ENCODE data around the gene BICRA.

The BICRA gene

DNA sequence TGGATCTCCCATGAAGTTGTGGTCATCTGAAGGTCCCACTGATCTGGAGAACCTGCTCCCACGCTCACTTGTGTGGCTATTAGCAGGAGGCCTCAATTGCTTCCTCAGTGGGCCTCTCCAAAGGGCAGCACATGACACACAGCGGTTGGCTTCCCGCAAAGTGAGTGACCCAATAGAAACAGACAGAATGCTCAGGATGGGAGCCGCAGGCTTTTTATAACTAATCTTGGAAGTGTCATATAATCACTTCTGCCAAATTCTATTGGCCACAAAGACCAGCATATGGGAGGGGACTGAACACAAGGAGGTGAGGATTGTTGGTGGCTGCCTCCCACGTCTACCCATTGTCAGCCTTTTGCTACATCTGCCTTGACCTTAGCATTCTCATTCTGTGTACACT is 82.2 kb downstream of the BICRA start:
- Histone ChIP-seq H3K4me1 (ENCODE audit: control insufficient read depth, insufficient read depth, low read length) (no peaks in the 10 kb centered on the region), H3K4me3 (ENCODE audit: low read depth, low read length) (no peak overlapping the region), H3K9me3 (ENCODE audit: control insufficient read depth, insufficient read depth, low read length) (no peaks in the 10 kb centered on the region), H3K36me3 (ENCODE audit: control insufficient read depth, insufficient read depth, low read length) (peaks cover 14% of the 10 kb centered on the region), H3K9ac (ENCODE audit: low read depth, low read length) (no peak overlapping the region), H3K27me3 (ENCODE audit: control insufficient read depth, insufficient read depth, low read length) (no peaks in the 10 kb centered on the region)

GRCh38 chr19:47691782-47692181 is 82.8 kb downstream of the BICRA start:
- peaks cover 14% of the 10 kb centered on the region for H3K36me3 ChIP-seq (ENCODE audit: control insufficient read depth, insufficient read depth, low read length)

GRCh38 chr19:47693489-47693888 is 84.6 kb downstream of the BICRA start:
- Histone ChIP-seq H3K27me3 (ENCODE audit: control insufficient read depth, insufficient read depth, low read length) (no peaks in the 10 kb centered on the region), H3K9me3 (ENCODE audit: control insufficient read depth, insufficient read depth, low read length) (no peaks in the 10 kb centered on the region), H3K9ac (ENCODE audit: low read depth, low read length) (no peak overlapping the region), H3K4me1 (ENCODE audit: control insufficient read depth, insufficient read depth, low read length) (peaks cover 2% of the 10 kb centered on the region), H3K36me3 (ENCODE audit: control insufficient read depth, insufficient read depth, low read length) (peaks cover 16% of the 10 kb centered on the region), H3K4me3 (ENCODE audit: low read depth, low read length) (no peak overlapping the region)

More at GRCh38 chr19:47691782-47692181, 82.8 kb downstream of the BICRA start:
- Histone ChIP-seq H3K27me3 (ENCODE audit: control insufficient read depth, insufficient read depth, low read length) (no peaks in the 10 kb centered on the region), H3K9me3 (ENCODE audit: control insufficient read depth, insufficient read depth, low read length) (no peaks in the 10 kb centered on the region), H3K9ac (ENCODE audit: low read depth, low read length) (no peak overlapping the region), H3K4me3 (ENCODE audit: low read depth, low read length) (no peak overlapping the region), H3K4me1 (ENCODE audit: control insufficient read depth, insufficient read depth, low read length) (no peaks in the 10 kb centered on the region)

DNA sequence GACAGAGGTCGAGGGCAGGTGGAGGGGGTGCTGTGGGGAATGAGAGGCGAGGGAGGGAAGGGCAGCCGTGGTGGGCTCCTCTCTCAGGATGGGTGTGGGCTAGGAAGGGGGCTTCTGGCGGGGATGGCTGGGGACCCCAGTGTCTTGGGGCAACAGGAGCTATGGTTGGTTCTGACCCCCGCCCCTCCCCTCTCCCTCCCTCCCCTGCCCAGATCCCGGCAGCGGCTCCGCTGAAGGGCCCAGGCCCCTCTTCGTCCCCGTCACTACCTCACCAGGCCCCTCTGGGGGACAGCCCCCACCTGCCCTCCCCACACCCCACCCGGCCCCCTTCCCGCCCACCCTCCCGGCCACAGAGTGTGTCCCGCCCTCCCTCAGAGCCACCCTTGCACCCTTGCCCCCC is 85.0 kb downstream of the BICRA start:
- H3K4me1 ChIP-seq (ENCODE audit: control insufficient read depth, insufficient read depth, low read length): peaks cover 3% of the 10 kb centered on the region
- H3K27me3 ChIP-seq (ENCODE audit: control insufficient read depth, insufficient read depth, low read length): no peaks in the 10 kb centered on the region
- H3K36me3 ChIP-seq (ENCODE audit: control insufficient read depth, insufficient read depth, low read length): peaks cover 20% of the 10 kb centered on the region
- H3K4me3 ChIP-seq (ENCODE audit: low read depth, low read length): no peak overlapping the region
- H3K9me3 ChIP-seq (ENCODE audit: control insufficient read depth, insufficient read depth, low read length): no peaks in the 10 kb centered on the region
- H3K9ac ChIP-seq (ENCODE audit: low read depth, low read length): no peak overlapping the region

GRCh38 chr19:47694466-47695273 is 85.7 kb downstream of the BICRA start:
- Histone ChIP-seq H3K4me1 (ENCODE audit: control insufficient read depth, insufficient read depth, low read length) (peaks cover 7% of the 10 kb centered on the region), H3K36me3 (ENCODE audit: control insufficient read depth, insufficient read depth, low read length) (peaks cover 26% of the 10 kb centered on the region), H3K27me3 (ENCODE audit: control insufficient read depth, insufficient read depth, low read length) (no peaks in the 10 kb centered on the region), H3K4me3 (ENCODE audit: low read depth, low read length) (no peak overlapping the region), H3K9ac (ENCODE audit: low read depth, low read length) (no peak overlapping the region), H3K9me3 (ENCODE audit: control insufficient read depth, insufficient read depth, low read length) (no peaks in the 10 kb centered on the region)

DNA sequence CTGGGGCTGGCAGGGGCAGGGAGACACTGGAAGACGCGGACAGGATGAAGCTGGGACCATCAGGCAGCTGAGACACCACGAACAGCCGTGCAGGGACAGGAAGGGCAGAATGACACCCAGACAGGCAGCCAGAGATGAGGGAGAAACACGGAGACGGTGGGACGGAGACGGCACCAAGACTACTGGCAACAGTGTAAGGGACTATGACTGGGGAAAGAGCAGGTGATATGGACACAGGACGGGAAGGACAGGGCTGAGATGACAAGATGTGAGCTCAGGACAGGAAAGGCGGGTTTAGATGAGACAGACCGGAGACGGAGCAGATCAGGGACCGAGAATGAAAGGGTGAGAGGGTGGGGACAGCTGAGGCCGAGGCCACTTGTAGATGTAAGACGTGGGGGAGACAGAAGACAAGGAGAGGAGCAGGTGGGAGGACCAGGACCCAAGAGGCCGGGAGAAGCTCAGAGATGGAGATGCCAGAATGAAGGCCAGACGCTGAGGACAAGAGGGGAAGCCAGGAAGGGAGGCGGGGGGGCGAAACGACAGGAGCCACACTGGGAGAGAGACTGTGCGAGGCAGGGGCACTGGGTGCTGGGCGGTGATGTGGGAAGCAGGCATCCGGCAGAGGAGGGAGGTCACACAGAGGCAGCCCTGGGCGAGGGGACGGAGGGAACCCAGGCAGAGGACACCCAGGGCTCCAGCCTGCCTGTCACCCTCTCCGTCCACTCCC is 86.8 kb downstream of the BICRA start:
- peaks cover 7% of the 10 kb centered on the region for H3K4me1 ChIP-seq (ENCODE audit: control insufficient read depth, insufficient read depth, low read length)
- peaks cover 22% of the 10 kb centered on the region for H3K36me3 ChIP-seq (ENCODE audit: control insufficient read depth, insufficient read depth, low read length)
- H3K9ac ChIP-seq (ENCODE audit: low read depth, low read length): no peak overlapping the region
- H3K9me3 ChIP-seq (ENCODE audit: control insufficient read depth, insufficient read depth, low read length): no peaks in the 10 kb centered on the region
- no peaks in the 10 kb centered on the region for H3K27me3 ChIP-seq (ENCODE audit: control insufficient read depth, insufficient read depth, low read length)
- H3K4me3 ChIP-seq (ENCODE audit: low read depth, low read length): no peak overlapping the region

DNA sequence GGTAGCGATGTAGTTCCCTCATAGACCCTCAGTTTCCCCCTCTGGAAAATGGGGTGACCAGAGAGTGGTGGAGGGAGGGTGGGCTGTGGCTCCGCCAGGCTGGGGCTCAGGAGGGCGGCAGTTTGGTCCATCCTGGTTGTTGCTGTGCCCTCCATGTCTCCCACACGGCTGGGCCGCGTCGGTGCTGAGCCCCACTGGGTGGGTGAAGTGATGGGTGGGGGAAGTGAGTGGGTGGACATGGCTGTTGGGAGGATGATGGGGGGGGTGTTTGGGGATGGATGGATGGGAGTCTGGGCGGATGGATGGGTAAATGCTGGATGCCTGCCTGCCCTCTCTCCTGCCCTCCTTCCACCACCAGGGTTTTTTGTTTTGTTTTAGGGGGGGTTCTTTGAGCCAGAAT is 87.7 kb downstream of the BICRA start:
- Histone ChIP-seq H3K9me3 (ENCODE audit: control insufficient read depth, insufficient read depth, low read length) (no peaks in the 10 kb centered on the region), H3K4me3 (ENCODE audit: low read depth, low read length) (no peak overlapping the region), H3K4me1 (ENCODE audit: control insufficient read depth, insufficient read depth, low read length) (peaks cover 7% of the 10 kb centered on the region), H3K9ac (ENCODE audit: low read depth, low read length) (no peak overlapping the region), H3K27me3 (ENCODE audit: control insufficient read depth, insufficient read depth, low read length) (no peaks in the 10 kb centered on the region), H3K36me3 (ENCODE audit: control insufficient read depth, insufficient read depth, low read length) (peaks cover 26% of the 10 kb centered on the region)

DNA sequence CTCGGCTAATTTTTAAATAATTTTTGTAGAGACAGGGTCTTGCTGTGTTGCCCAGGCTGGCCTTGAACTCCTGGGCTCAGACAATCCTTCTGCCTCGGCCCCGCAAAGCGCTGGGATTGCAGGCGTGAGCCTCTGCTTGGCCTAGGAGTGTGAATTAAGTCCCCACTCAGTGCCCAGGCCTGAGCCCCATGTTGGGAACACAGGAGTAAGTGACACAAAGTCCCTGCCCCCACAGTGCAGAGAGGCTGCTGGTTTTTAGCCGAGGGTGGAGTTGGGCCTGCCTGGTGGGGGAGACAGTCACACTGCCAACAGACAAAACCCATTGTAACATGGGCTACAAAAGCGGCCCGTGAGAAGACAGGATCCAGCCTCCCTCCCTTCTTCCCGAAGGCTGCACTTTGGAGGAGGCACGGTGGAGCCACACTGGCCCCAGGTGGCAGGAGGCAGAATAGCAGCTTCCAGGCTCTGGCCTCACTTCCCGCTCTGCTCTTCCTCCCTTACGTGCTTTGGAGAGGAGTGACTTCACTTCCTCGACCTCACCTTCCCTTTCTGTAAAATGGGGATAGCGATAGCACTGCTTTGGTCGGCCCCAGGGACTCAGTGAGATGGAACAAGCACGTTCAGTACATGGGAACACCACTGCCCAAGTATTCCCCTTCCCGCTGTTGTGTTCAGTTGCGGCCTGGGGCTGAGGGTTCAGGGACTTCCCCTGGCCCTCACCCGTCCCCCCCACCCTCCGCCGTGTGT is 89.1 kb downstream of the BICRA start:
- Histone ChIP-seq H3K4me3 (ENCODE audit: low read depth, low read length) (no peak overlapping the region), H3K9ac (ENCODE audit: low read depth, low read length) (no peak overlapping the region), H3K27me3 (ENCODE audit: control insufficient read depth, insufficient read depth, low read length) (no peaks in the 10 kb centered on the region), H3K4me1 (ENCODE audit: control insufficient read depth, insufficient read depth, low read length) (peaks cover 7% of the 10 kb centered on the region), H3K36me3 (ENCODE audit: control insufficient read depth, insufficient read depth, low read length) (peaks cover 32% of the 10 kb centered on the region), H3K9me3 (ENCODE audit: control insufficient read depth, insufficient read depth, low read length) (no peaks in the 10 kb centered on the region)

DNA sequence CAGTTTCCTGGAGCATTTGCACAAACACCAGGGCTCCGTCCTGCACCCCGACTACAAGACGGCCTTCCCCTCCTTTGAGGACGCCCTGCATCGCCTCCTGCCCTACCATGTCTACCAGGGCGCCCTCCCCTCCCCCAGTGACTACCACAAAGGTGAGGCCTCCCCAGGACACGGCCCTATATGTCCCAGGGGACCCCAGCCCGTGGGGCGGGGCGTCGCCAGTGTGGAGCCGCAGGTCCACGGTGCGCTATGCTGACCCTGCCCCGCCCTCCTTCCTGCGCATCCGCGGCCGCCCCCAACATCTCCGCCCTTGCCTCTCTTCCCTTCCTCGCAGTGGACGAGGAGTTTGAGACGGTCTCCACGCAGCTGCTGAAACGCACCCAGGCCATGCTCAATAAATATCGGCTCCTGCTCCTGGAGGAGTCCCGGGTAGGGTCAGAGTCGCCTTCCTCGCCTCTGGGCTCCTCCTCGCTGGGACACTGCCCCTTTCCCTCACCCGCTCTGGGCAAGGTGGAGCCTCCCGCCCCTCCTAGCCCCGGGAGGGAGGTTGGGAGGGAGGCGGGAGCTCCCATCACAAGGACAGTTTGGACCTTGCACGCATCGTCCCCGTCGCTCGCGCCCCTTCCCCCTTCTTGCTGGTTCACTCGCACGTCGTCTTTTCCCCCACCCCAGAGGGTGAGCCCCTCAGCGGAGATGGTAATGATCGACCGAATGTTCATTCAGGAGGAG is 89.9 kb downstream of the BICRA start:
- Histone ChIP-seq H3K4me1 (ENCODE audit: control insufficient read depth, insufficient read depth, low read length) (peaks cover 7% of the 10 kb centered on the region), H3K4me3 (ENCODE audit: low read depth, low read length) (no peak overlapping the region), H3K36me3 (ENCODE audit: control insufficient read depth, insufficient read depth, low read length) (peaks cover 31% of the 10 kb centered on the region), H3K27me3 (ENCODE audit: control insufficient read depth, insufficient read depth, low read length) (no peaks in the 10 kb centered on the region), H3K9ac (ENCODE audit: low read depth, low read length) (no peak overlapping the region), H3K9me3 (ENCODE audit: control insufficient read depth, insufficient read depth, low read length) (no peaks in the 10 kb centered on the region)

- Histone ChIP-seq H3K4me3 (ENCODE audit: low read depth, low read length) (no peak overlapping the region), H3K27me3 (ENCODE audit: control insufficient read depth, insufficient read depth, low read length) (no peaks in the 10 kb centered on the region), H3K4me1 (ENCODE audit: control insufficient read depth, insufficient read depth, low read length) (peaks cover 7% of the 10 kb centered on the region), H3K9ac (ENCODE audit: low read depth, low read length) (no peak overlapping the region), H3K9me3 (ENCODE audit: control insufficient read depth, insufficient read depth, low read length) (no peaks in the 10 kb centered on the region), H3K36me3 (ENCODE audit: control insufficient read depth, insufficient read depth, low read length) (peaks cover 31% of the 10 kb centered on the region)
Measured at GRCh38 chr19:47699360-47699917, 90.5 kb downstream of the BICRA start.

All from iPS-15b (cell line).